Skin epidermis (tissue), 12 donors: ENCODE results near the gene OR6C74.

Experiments
- H3K27ac ChIP-seq, 21 experiments: fragments of 200-600 bp; sonication (generic) in 11 of 21; one replicate each; pipeline ENCODE4 v1.5.0; 2020; ENCODE audit warnings: mild to moderate bottlenecking in 3 of 21, inconsistent platforms in 2 of 21, moderate library complexity in 2 of 21
- H3K4me3 ChIP-seq, 7 experiments: fragments of 200-600 bp; sonication (generic) in 2 of 7; one replicate each; pipeline ENCODE4 v1.5.0; 2020; ENCODE audit warnings: inconsistent platforms in 2 of 7, mild to moderate bottlenecking in 2 of 7, moderate library complexity in 1 of 7

OR6C74 gene

DNA sequence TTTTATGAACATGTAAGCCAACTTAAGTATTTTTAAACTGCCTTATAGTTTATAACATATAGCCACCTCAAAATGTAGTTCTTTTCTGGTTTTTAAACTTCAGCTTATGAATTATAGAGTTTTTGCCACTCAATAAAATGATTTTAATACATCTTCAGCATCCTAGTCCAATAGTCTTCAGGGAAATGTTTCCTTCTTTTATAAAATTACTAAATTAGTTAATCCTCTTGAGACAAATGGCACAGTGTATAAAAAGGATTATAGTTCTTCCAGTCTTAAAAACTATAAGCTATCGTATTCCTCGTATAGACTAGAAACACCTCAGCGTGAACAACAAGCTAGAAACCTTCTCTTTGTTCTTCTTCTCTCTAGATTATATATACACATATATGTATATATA lies at the start of gene OR6C74:
Gene OR6C74 (plus strand): TSS at position 301 of the 400 bp plus-strand sequence. CDS start 2,679 bp downstream, outside the sequence.
- no peak within 1 kb of the TSS for H3K27ac ChIP-seq
- H3K4me3 ChIP-seq: no peak within 1 kb of the TSS

- H3K4me3 ChIP-seq: no peak within 1 kb of the TSS
- no peak within 1 kb of the TSS for H3K27ac ChIP-seq
These were observed 23.7 kb upstream of the OR6C74 start, which contains the start of gene OR10A7 for GRCh38 chr12:55220725-55221124. Gene OR10A7, plus strand, starts transcription at chr12:55221025. Its CDS starts 0 bp downstream, at chr12:55221025.

DNA sequence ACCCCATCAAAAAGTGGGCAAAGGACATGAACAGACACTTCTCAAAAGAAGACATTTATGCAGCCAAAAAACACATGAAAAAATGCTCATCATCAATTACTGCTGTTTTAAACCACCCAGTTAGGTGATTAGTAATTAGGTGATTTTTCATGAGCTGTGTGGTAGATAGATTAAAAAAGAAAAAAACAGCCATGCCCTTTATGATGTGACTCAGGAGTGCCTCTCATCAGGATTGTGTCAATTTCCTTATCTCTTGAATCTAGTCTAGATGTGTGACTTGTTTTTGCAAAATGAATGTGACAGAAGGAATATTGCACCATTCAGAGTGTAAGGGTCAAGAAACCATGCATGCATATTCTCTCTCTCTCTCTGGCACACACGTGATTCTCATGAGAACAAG lies 17.9 kb upstream of the OR6C74 start:
- Histone ChIP-seq H3K4me3 (no peak overlapping the region), H3K27ac (no peak overlapping the region)

GRCh38 chr12:55227643-55228042 lies 16.8 kb upstream of the OR6C74 start:
- H3K27ac ChIP-seq: no peak overlapping the region
- H3K4me3 ChIP-seq: no peak overlapping the region

DNA sequence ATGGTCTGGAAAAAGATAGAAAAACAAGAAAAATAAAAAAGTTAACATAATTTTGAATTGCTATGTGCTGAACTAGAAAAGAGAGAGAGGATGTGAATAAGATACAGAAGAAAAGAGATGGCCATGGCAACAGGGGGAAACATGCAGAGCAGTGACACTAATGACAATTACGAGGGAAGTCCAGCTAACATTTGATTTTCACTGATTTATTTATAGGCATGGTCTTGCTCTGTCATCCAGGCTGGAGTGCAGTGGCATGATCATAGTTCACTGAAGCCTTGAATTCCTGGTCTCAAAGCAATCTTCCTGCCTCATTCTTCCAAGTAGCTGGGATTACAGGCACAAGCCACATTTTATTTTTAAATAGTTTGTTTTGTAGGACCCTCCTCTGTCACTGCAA lies 1.8 kb downstream of the OR6C74 start:
- Histone ChIP-seq H3K4me3 (no peak overlapping the region), H3K27ac (no peak overlapping the region)

DNA sequence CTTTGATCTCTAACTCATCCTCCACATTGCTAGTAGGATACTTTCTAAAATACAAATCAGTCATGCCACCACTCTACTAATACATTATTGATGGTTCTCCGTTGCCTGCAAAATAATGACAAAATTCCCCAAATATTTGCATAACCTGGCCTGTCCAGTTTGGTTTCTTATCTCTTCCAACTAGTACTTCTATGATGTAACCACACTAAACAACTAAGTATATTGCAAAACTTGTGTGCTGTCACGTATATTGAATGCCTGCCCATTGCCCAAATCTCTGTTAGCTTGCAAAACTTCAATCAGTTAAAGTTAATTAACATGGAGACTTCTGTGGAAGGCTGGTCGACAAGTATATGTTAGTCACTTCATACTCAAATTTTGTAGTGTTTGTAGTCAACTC lies 6.5 kb downstream of the OR6C74 start:
- H3K4me3 ChIP-seq: no peak overlapping the region
- H3K27ac ChIP-seq: no peak overlapping the region

DNA sequence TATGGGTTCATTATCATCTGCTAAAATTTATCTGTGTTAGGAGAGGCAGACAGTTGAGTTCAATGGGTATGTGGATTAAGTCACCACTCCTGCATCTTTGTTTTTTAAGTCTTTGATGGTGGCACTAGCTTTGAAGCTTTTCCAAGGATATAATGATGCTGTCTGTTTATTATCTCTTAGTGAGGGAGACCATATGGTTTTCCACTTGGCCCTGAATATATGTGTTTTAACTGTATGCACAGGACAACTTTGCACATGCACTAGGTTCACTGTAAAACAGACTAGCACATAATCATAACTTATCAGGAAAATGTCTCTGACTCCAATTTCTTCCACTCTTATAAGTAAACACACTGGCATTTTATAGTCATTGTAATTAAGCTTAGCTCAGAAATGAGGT lies 8.9 kb downstream of the OR6C74 start:
- Histone ChIP-seq H3K27ac (no peak overlapping the region), H3K4me3 (no peak overlapping the region)

- Histone ChIP-seq H3K27ac (no peak overlapping the region), H3K4me3 (no peak overlapping the region)
These were observed 12.4 kb downstream of the OR6C74 start for GRCh38 chr12:55256831-55257230.

- Histone ChIP-seq H3K4me3 (no peak overlapping the region), H3K27ac (no peak overlapping the region)
These were observed 13.9 kb downstream of the OR6C74 start for GRCh38 chr12:55258303-55258702.

DNA sequence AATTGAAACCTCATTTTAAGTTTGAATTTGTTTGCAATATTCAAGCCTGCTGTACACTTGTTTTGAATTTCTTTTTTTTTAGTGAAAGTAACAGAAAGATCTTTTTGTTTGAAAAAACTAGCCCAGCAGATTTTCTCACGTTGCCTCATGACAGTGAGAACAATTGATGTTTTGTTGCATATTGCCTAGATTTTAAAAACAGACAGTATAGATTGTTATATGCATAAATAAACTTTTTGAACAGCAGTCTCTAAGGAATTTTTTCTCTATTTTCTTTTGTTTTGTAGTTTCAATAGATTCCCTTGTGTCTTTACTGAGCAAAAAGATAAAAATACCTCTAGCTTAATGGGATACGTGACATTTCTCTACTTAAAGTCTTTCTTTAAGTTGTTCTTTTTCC lies 36.6 kb downstream of the OR6C74 start:
- no peak overlapping the region for H3K27ac ChIP-seq
- no peak overlapping the region for H3K4me3 ChIP-seq

DNA sequence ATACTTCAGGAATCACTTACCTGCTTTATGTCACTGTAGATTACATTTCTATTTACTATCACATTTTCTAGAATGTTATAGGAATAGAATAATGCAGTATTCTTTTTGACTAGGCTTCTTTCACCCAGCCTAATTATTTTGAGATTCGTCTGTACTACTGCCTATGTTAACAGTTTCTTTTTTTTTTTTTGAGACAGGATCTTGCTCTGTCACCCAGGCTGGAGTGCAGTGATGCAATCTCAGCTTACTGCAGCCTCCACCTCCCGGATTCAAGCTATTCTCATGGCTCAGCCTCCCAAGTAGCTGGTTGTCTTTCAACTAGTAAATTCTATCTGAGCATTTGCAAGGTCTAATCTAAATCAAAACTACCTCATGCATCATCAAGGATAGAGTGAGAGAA lies 45.6 kb downstream of the OR6C74 start:
- no peak overlapping the region for H3K27ac ChIP-seq
- no peak overlapping the region for H3K4me3 ChIP-seq
